Dendritic cell treated with granulocyte-macrophage colony-stimulating factor and Interleukin-4, amounts not matched to agents 40 ng/mL and 50 ng/mL, for 4 days (primary cell): ENCODE data around the gene AQP6.

Experiments used
- H3K27ac Mint-ChIP-seq: one replicate; pipeline ENCODE4 v1.8.0; 2022; ENCODE audit warnings: mild to moderate bottlenecking, mixed read lengths
- H3K27me3 Mint-ChIP-seq: one replicate; pipeline ENCODE4 v1.8.0; 2022; ENCODE audit warnings: mild to moderate bottlenecking, mixed read lengths
- H3K36me3 Mint-ChIP-seq: one replicate; pipeline ENCODE4 v1.8.0; 2022; ENCODE audit warnings: low read depth, mixed read lengths
- H3K4me1 Mint-ChIP-seq: one replicate; pipeline ENCODE4 v1.8.0; 2022; ENCODE audit warnings: low read depth, mixed read lengths
- H3K4me3 Mint-ChIP-seq: one replicate; pipeline ENCODE4 v1.8.0; 2022; ENCODE audit warnings: mild to moderate bottlenecking, moderate library complexity, mixed read lengths
- H3K9me3 Mint-ChIP-seq: one replicate; pipeline ENCODE4 v1.8.0; 2022; ENCODE audit warnings: mixed read lengths
- intact Hi-C: fragments of 100-400 bp; cut with micrococcal nuclease; formaldehyde crosslinking; loops from one replicate; pipeline ENCODE4 v1.15.0; 2022

AQP6 gene

GRCh38 chr12:50025187-50026059, 52.7 kb downstream of the AQP6 start, which contains the start of gene RACGAP1:
TSS of gene RACGAP1 (minus strand) at chr12:50025494. CDS start at chr12:50016715, 8,779 bp downstream.
- Mint-ChIP-seq H3K4me3 (peak within 1 kb of the TSS; percentile 100), H3K27me3 (no peaks in the 10 kb centered on the region)
- intact Hi-C loops = no loop called here

GRCh38 chr12:50026691-50027090, 53.9 kb downstream of the AQP6 start:
- intact Hi-C loops = no loop called here
- Mint-ChIP-seq H3K9me3 (no peaks in the 10 kb centered on the region), H3K36me3 (peaks cover 55% of the 10 kb centered on the region)

More at GRCh38 chr12:50025187-50026059, 52.7 kb downstream of the AQP6 start, which contains the start of gene RACGAP1:
- peaks cover 38% of the 10 kb centered on the region for H3K4me1 Mint-ChIP-seq
- peak within 1 kb of the TSS; percentile 91 for H3K27ac Mint-ChIP-seq
- no peaks in the 10 kb centered on the region for H3K9me3 Mint-ChIP-seq
- peaks cover 44% of the 10 kb centered on the region for H3K36me3 Mint-ChIP-seq

More at GRCh38 chr12:50026691-50027090, 53.9 kb downstream of the AQP6 start:
- H3K4me3 Mint-ChIP-seq = no peak overlapping the region
- H3K27me3 Mint-ChIP-seq = no peaks in the 10 kb centered on the region
- H3K27ac Mint-ChIP-seq = no peak overlapping the region
- peaks cover 48% of the 10 kb centered on the region for H3K4me1 Mint-ChIP-seq
